ENCODE measurements around the gene C19orf81. TPM values are rescaled to one million over a fixed set of nuclear protein-coding genes. Genes with fewer than 3 reads are reported as not detected.
"Not testable (repeated sequence)": the region's sequence is repeated elsewhere in the genome, so short reads cannot be mapped to it uniquely, and the experiment has no call there.

Gene C19orf81
- total RNA-seq (1 to 10 TPM; 1.4 to 7.1 TPM), polyA plus RNA-seq (ENCODE audit: insufficient read length in 2 of 2) (1 to 10 TPM; 6.1 to 6.2 TPM)
- long read RNA-seq, donor 1, partial matches to known transcripts, result 14 of 22 reads
- long read RNA-seq, donor 1, other reads (novel, unspliced or antisense), result 6 of 22 reads
- long read RNA-seq, donor 2, partial matches to known transcripts, result 58 of 58 reads
- long read RNA-seq, donor 2, other reads (novel, unspliced or antisense), result 0 of 58 reads
- long read RNA-seq, donor 3, partial matches to known transcripts, result 12 of 12 reads
- long read RNA-seq, donor 3, other reads (novel, unspliced or antisense), result 0 of 12 reads
- long read RNA-seq, donor 4, result 0 reads

GRCh38 chr19:50649433-50650391, at the start of gene C19orf81:
Gene C19orf81, plus strand, starts transcription at chr19:50649445. Its CDS starts 0 bp downstream, at chr19:50649445.
- Histone ChIP-seq H3K27ac (ENCODE audit: low read depth, low read length) (no peak within 1 kb of the TSS), H3K36me3 (ENCODE audit: control insufficient read depth, insufficient read depth, low read length) (no peaks in the 10 kb centered on the region), H3K9me3 (ENCODE audit: control insufficient read depth, insufficient read depth, low read length) (no peaks in the 10 kb centered on the region), H3K4me3 (ENCODE audit: low read depth, low read length) (no peak within 1 kb of the TSS), H3K27me3 (ENCODE audit: control insufficient read depth, insufficient read depth, low read length) (peaks cover 4% of the 10 kb centered on the region), H3K4me1 (ENCODE audit: control insufficient read depth, insufficient read depth, low read length) (peaks cover 6% of the 10 kb centered on the region)
- peak in 2 of 6 donors; percentile 57 to 95 for DNase-seq (ENCODE audit: low read depth in 4 of 6, low spot score in 6 of 6)
- 28% methylated on average over 7 of the region's 7 CpGs for WGBS (ENCODE audit: insufficient coverage)

DNA sequence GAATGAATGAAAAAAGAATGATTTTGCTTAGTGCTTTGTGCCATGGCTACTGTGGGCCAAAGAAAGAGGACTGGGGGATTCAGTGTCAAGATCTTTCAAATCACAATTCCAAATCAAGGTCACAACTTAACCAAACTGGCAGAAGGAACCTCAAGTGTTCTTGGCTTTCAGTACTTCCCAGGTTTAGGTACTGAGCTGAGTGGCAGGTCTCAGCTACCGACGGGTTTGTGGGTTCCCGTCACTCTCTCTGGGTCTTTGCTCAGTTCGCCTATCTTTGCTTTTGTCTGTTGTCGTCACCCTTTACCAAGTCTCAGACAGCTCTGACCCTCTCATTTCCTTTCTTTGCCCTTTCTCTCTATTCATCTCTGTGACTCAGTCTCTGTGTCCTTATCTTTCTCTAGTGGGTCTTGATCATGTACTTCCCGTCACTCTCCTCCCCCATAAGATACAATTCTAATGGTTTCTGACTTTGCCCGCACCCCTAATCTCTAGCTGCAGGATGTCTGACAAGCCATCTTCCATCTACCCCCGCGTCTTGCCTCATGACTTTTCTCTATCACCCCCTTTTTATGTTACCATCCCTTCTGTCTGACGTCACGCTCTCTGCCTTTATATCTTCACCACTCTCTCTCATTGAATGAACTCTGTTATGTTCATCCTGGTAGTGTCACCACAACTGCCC, 47.7 kb upstream of the C19orf81 start:
- no peaks in the 10 kb centered on the region for H3K4me1 ChIP-seq (ENCODE audit: control insufficient read depth, insufficient read depth, low read length)
- no peak overlapping the region for H3K27ac ChIP-seq (ENCODE audit: low read depth, low read length)
- H3K36me3 ChIP-seq (ENCODE audit: control insufficient read depth, insufficient read depth, low read length), result no peaks in the 10 kb centered on the region
- WGBS (ENCODE audit: insufficient coverage), result 65% methylated on average over 11 of the region's 11 CpGs
- no peak overlapping the region for H3K4me3 ChIP-seq (ENCODE audit: low read depth, low read length)
- H3K27me3 ChIP-seq (ENCODE audit: control insufficient read depth, insufficient read depth, low read length), result peaks cover 5% of the 10 kb centered on the region
- H3K9me3 ChIP-seq (ENCODE audit: control insufficient read depth, insufficient read depth, low read length), result no peaks in the 10 kb centered on the region
- no peak for DNase-seq (ENCODE audit: low read depth in 4 of 6, low spot score in 6 of 6)

DNA sequence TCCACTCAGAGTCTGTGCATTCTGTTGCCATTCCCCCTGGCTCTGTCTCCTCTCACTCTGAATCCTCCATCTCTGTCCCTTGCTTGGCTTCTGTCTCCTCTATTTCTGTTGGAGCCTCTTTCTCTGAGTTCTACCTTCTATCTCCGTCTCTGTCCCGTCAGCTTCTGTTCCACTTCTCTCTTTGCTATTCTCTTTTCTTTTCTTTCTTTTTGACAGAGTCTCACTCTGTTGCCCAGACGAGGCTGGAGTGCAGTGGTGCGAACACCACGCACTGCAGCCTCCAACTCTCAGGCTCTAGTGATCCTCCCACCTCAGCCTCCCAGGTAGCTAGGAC, 47.2 kb upstream of the C19orf81 start:
- H3K9me3 ChIP-seq (ENCODE audit: control insufficient read depth, insufficient read depth, low read length), result no peaks in the 10 kb centered on the region
- peaks cover 6% of the 10 kb centered on the region for H3K27me3 ChIP-seq (ENCODE audit: control insufficient read depth, insufficient read depth, low read length)
- no peak for DNase-seq (ENCODE audit: low read depth in 4 of 6, low spot score in 6 of 6)
- H3K27ac ChIP-seq (ENCODE audit: low read depth, low read length), result no peak overlapping the region
- H3K4me1 ChIP-seq (ENCODE audit: control insufficient read depth, insufficient read depth, low read length), result no peaks in the 10 kb centered on the region
- 87% methylated on average over 5 of the region's 5 CpGs for whole genome bisulfite sequencing (ENCODE audit: insufficient coverage)
- H3K4me3 ChIP-seq (ENCODE audit: low read depth, low read length), result no peak overlapping the region
- H3K36me3 ChIP-seq (ENCODE audit: control insufficient read depth, insufficient read depth, low read length), result no peaks in the 10 kb centered on the region

GRCh38 chr19:50602496-50602895, 46.7 kb upstream of the C19orf81 start:
- DNase-seq (ENCODE audit: low read depth in 4 of 6, low spot score in 6 of 6), result no peak
- Histone ChIP-seq H3K27me3 (ENCODE audit: control insufficient read depth, insufficient read depth, low read length) (peaks cover 6% of the 10 kb centered on the region), H3K4me3 (ENCODE audit: low read depth, low read length) (no peak overlapping the region), H3K4me1 (ENCODE audit: control insufficient read depth, insufficient read depth, low read length) (peaks cover 3% of the 10 kb centered on the region), H3K36me3 (ENCODE audit: control insufficient read depth, insufficient read depth, low read length) (no peaks in the 10 kb centered on the region), H3K9me3 (ENCODE audit: control insufficient read depth, insufficient read depth, low read length) (no peaks in the 10 kb centered on the region), H3K27ac (ENCODE audit: low read depth, low read length) (no peak overlapping the region)
- WGBS (ENCODE audit: insufficient coverage), result 80% methylated on average over 6 of the region's 6 CpGs

GRCh38 chr19:50602935-50603334, 46.3 kb upstream of the C19orf81 start:
- 97% methylated on average over 4 of the region's 4 CpGs for WGBS (ENCODE audit: insufficient coverage)
- Histone ChIP-seq H3K4me1 (ENCODE audit: control insufficient read depth, insufficient read depth, low read length) (peaks cover 8% of the 10 kb centered on the region), H3K27ac (ENCODE audit: low read depth, low read length) (no peak overlapping the region), H3K4me3 (ENCODE audit: low read depth, low read length) (no peak overlapping the region), H3K36me3 (ENCODE audit: control insufficient read depth, insufficient read depth, low read length) (no peaks in the 10 kb centered on the region), H3K9me3 (ENCODE audit: control insufficient read depth, insufficient read depth, low read length) (peaks cover 1% of the 10 kb centered on the region), H3K27me3 (ENCODE audit: control insufficient read depth, insufficient read depth, low read length) (peaks cover 6% of the 10 kb centered on the region)
- DNase-seq (ENCODE audit: low read depth in 4 of 6, low spot score in 6 of 6), result no peak

DNA sequence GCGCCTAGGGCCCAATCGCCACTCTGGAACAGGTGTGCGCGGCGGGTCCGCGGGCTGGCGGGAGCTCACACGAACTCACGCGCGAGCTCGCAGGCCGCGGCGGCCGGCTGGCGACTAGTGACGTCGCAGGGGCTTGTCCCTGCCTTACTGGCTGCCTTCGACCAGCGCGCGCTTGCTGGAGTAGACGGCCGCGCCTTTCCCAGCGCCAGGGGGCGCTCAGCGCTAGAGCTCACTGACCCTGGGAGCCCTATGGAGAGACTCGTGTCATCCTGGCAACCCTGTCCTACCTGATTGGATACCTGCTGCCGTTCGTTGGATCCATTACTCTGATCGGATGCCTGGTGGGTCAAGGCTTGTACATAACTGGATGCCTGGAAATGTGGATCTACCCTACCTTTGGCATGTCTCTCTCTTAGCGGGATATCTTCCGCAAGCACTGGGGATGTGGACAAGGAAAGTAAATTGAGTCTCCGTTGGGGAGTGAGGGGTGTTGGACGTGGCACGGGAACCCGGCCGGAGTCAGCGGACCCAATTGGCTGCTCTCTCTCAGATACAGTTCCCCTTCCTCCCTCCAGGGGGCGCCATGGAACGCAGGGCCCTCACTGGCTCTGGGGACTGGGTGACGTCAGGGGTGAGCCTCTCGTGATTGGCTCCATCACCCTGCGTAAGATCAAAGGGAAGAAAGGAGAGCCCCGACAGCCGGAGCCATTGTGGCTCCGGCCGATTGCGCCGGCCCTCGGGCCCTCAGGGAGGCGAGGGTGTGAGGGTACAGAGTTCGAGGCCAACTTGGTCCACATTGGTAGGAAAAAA, 44.8 kb upstream of the C19orf81 start:
- 54% methylated on average over 15 of the region's 56 CpGs for WGBS (ENCODE audit: insufficient coverage)
- H3K9me3 ChIP-seq (ENCODE audit: control insufficient read depth, insufficient read depth, low read length); DNase-seq (ENCODE audit: low read depth in 4 of 6, low spot score in 6 of 6); H3K36me3 ChIP-seq (ENCODE audit: control insufficient read depth, insufficient read depth, low read length); H3K4me3 ChIP-seq (ENCODE audit: low read depth, low read length); H3K27ac ChIP-seq (ENCODE audit: low read depth, low read length); H3K27me3 ChIP-seq (ENCODE audit: control insufficient read depth, insufficient read depth, low read length): not testable (repeated sequence)
- peaks cover 14% of the 10 kb centered on the region for H3K4me1 ChIP-seq (ENCODE audit: control insufficient read depth, insufficient read depth, low read length)

DNA sequence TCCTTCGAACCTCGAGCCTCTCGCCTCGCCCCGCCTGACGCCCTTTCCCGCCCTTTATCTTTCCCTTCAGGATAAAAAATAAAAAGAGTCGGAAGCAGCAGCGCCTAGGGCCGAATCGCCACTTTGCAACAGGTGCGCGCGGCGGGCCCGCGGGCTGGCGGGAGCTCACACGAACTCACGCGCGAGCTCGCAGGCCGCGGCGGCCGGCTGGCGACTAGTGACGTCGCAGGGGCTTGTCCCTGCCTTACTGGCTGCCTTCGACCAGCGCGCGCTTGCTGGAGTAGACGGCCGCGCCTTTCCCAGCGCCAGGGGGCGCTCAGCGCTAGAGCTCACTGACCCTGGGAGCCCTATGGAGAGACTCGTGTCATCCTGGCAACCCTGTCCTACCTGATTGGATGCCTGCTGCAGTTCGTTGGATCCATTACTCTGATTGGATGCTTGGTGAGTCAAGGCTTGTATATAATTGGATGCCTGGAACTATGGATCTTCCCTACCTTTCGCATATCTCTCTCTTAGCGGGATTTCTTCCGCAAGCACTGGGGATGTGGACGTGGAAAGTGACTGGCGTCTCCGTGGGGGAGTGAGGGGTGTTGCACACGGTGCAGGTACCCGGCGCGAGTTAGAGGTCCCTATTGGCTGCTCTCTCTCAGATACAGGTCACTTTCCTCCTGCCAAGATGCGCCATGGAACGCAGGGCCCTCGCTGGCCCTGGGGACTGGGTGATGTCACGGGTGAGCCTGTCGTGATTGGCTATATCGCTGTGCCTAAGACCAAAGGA, 43.0 kb upstream of the C19orf81 start:
- not testable (repeated sequence) for H3K27me3 ChIP-seq (ENCODE audit: control insufficient read depth, insufficient read depth, low read length); H3K27ac ChIP-seq (ENCODE audit: low read depth, low read length); H3K4me3 ChIP-seq (ENCODE audit: low read depth, low read length); H3K36me3 ChIP-seq (ENCODE audit: control insufficient read depth, insufficient read depth, low read length); H3K9me3 ChIP-seq (ENCODE audit: control insufficient read depth, insufficient read depth, low read length); DNase-seq (ENCODE audit: low read depth in 4 of 6, low spot score in 6 of 6)
- H3K4me1 ChIP-seq (ENCODE audit: control insufficient read depth, insufficient read depth, low read length), result peaks cover 14% of the 10 kb centered on the region
- WGBS (ENCODE audit: insufficient coverage), result 45% methylated on average over 6 of the region's 58 CpGs

- Histone ChIP-seq H3K27ac (ENCODE audit: low read depth, low read length) (no peak overlapping the region), H3K4me3 (ENCODE audit: low read depth, low read length) (no peak overlapping the region), H3K36me3 (ENCODE audit: control insufficient read depth, insufficient read depth, low read length) (no peaks in the 10 kb centered on the region), H3K27me3 (ENCODE audit: control insufficient read depth, insufficient read depth, low read length) (peaks cover 6% of the 10 kb centered on the region), H3K9me3 (ENCODE audit: control insufficient read depth, insufficient read depth, low read length) (peaks cover 1% of the 10 kb centered on the region), H3K4me1 (ENCODE audit: control insufficient read depth, insufficient read depth, low read length) (peaks cover 14% of the 10 kb centered on the region)
- DNase-seq (ENCODE audit: low read depth in 4 of 6, low spot score in 6 of 6), result no peak
- WGBS (ENCODE audit: insufficient coverage), result 62% methylated on average over 13 of the region's 20 CpGs
Observed at GRCh38 chr19:50607388-50607787, 41.9 kb upstream of the C19orf81 start.

Data from spinal cord (tissue), 10 donors.